Esophagus muscularis mucosa (tissue), 4 donors: ENCODE results near the gene KRT73. TPM values are rescaled to one million over a fixed set of nuclear protein-coding genes. Genes with fewer than 3 reads are reported as not detected.

Experiments
- DNase-seq: peaks from one replicate; pipeline ENCODE4 v3.0.0-alpha.2; 2017; ENCODE audit errors: extremely low spot score
- H3K27ac ChIP-seq, 4 donors: fragments of 200-600 bp; sonication (generic); replicated peaks in 1 of 4; 1 replicate in 3 of 4; 2 replicates in 1 of 4; pipeline ENCODE4 v1.5.1; 2016 to 2019; ENCODE audit warnings: mild to moderate bottlenecking in 1 of 4
- H3K27me3 ChIP-seq, 4 donors: fragments of 200-600 bp; sonication (generic); one replicate each; pipeline versions ENCODE4 v1.5.1 to v1.6.0; 2016 to 2019
- H3K36me3 ChIP-seq, 4 donors: fragments of 200-600 bp; sonication (generic); one replicate each; pipeline ENCODE4 v1.5.1; 2016 to 2019
- H3K4me1 ChIP-seq, 4 donors: fragments of 200-600 bp; sonication (generic); one replicate each; pipeline ENCODE4 v1.5.1; 2016 to 2019
- H3K4me3 ChIP-seq, 4 donors: fragments of 200-600 bp; sonication (generic); 1 replicate in 2 of 4; 2 replicates in 2 of 4; pipeline ENCODE4 v1.5.1; 2016 to 2019; ENCODE audit warnings: mild to moderate bottlenecking in 4 of 4, moderate library complexity in 1 of 4
- H3K9me3 ChIP-seq, 4 donors: fragments of 200-600 bp; sonication (generic); 1 replicate in 3 of 4; 2 replicates in 1 of 4; pipeline ENCODE4 v1.5.1; 2016 to 2019
- EP300 ChIP-seq: sonication (generic); formaldehyde crosslinking; IDR thresholded peaks from one replicate; pipeline ENCODE4 v1.6.1; 2017; ENCODE audit warnings: antibody characterized with exemption
- POLR2A ChIP-seq: fragments of 450-650 bp; IDR thresholded peaks from one replicate; pipeline ENCODE4 v1.6.1; 2017; ENCODE audit warnings: antibody characterized with exemption, moderate library complexity, mild to moderate bottlenecking, low read depth
- POLR2AphosphoS5 ChIP-seq, 2 donors: sonication (generic); formaldehyde crosslinking; IDR thresholded peaks; one replicate each; pipeline ENCODE4 v1.6.1; 2017; ENCODE audit warnings: antibody characterized with exemption in 2 of 2
- WGBS: methylation state at CpG from one replicate; pipeline ENCODE4 v1.1.5; 2018; 5-methylcytosine and 5-hydroxymethylcytosine counted together
- intact Hi-C: fragments of 100-400 bp; cut with DNase I; formaldehyde crosslinking; loops from one replicate; pipeline ENCODE4 v1.15.1; 2023
- total RNA-seq, 4 donors: library from RNA; depleted of rRNA; stranded (reverse); fragments of >200 nt; gene quantifications; one replicate each; pipeline versions ENCODE4 v1.1.0 to v1.2.1, GENCODE V29; 2016
- TF ChIP-seq, protein P1 (sequence below), 3 experiments: fragments of 200-600 bp in 2 of 3; fragments of 450-650 bp in 1 of 3; sonication (generic) in 2 of 3; IDR thresholded peaks; one replicate each; pipeline ENCODE4 v1.5.1; 2017 to 2019; ENCODE audit warnings: antibody characterized with exemption in 3 of 3, mild to moderate bottlenecking in 2 of 3, moderate library complexity in 1 of 3

Gene KRT73
- total RNA-seq, 4 donors from 2014 or later = not detected

GRCh38 chr12:52575256-52575655 is 43.1 kb downstream of the KRT73 start:
- no peak for TF ChIP-seq POLR2AphosphoS5 (IDR thresholded peaks at IDR 0.05)
- TF ChIP-seq, protein P1, sequence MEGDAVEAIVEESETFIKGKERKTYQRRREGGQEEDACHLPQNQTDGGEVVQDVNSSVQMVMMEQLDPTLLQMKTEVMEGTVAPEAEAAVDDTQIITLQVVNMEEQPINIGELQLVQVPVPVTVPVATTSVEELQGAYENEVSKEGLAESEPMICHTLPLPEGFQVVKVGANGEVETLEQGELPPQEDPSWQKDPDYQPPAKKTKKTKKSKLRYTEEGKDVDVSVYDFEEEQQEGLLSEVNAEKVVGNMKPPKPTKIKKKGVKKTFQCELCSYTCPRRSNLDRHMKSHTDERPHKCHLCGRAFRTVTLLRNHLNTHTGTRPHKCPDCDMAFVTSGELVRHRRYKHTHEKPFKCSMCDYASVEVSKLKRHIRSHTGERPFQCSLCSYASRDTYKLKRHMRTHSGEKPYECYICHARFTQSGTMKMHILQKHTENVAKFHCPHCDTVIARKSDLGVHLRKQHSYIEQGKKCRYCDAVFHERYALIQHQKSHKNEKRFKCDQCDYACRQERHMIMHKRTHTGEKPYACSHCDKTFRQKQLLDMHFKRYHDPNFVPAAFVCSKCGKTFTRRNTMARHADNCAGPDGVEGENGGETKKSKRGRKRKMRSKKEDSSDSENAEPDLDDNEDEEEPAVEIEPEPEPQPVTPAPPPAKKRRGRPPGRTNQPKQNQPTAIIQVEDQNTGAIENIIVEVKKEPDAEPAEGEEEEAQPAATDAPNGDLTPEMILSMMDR (IDR thresholded peaks at IDR 0.05) = no peak
- no peak for TF ChIP-seq EP300
- no peak for TF ChIP-seq POLR2A
- intact Hi-C loops = loop anchor here (10.0 kb wide), 1 partner anchor 200 kb away; no protein-coding TSS in a partner anchor
- H3K36me3 ChIP-seq = no peaks in the 10 kb centered on the region
- WGBS = 96% methylated on average over 7 of the region's 9 CpGs
- no peak for DNase-seq
- H3K4me1 ChIP-seq = no peaks in the 10 kb centered on the region
- no peak overlapping the region for H3K27ac ChIP-seq
- H3K9me3 ChIP-seq = no peaks in the 10 kb centered on the region
- peaks cover 0 to 34% (median 0%) of the 10 kb centered on the region in 4 donors for H3K27me3 ChIP-seq
- no peak overlapping the region for H3K4me3 ChIP-seq

- intact Hi-C loops = loop anchor here (10.0 kb wide), 1 partner anchor 199 kb away; no protein-coding TSS in a partner anchor
- Histone ChIP-seq H3K4me3 (no peak within 1 kb of the TSS), H3K27ac (no peak within 1 kb of the TSS), H3K36me3 (no peaks in the 10 kb centered on the region), H3K4me1 (no peaks in the 10 kb centered on the region), H3K9me3 (no peaks in the 10 kb centered on the region), H3K27me3 (peaks cover 0 to 39% (median 0%) of the 10 kb centered on the region in 4 donors)
- WGBS = 85% methylated on average over 3 of the region's 3 CpGs
- no peak for TF ChIP-seq POLR2A
- no peak for TF ChIP-seq EP300
- no peak for TF ChIP-seq POLR2AphosphoS5 (IDR thresholded peaks at IDR 0.05)
- TF ChIP-seq, protein P1 (IDR thresholded peaks at IDR 0.05) = no peak
- no peak for DNase-seq
Observed at GRCh38 chr12:52573743-52574142, 44.6 kb downstream of the KRT73 start, which contains the start of gene KRT74. KRT74 (minus strand) TSS chr12:52573843; CDS start chr12:52573777, 66 bp downstream.

DNA sequence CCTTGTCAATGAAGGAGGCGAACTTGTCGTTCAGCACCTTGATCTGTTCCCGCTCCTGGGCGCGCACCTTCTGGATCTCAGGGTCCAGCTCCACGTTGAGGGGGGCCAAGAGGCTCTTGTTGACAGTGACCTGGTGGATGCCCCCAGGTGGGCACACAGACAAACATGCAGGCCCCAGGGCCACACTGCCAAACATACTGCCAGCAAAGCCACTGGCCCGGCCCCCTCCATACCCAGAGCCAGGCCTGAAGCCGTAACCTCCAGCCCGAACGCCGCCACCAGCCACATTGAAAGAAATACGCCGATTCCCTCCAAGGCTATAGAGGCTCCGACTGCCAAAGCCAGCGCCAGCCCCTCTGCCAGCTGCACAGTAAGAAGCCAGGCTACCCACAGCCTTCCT is 45.1 kb downstream of the KRT73 start:
- H3K9me3 ChIP-seq = no peaks in the 10 kb centered on the region
- no peaks in the 10 kb centered on the region for H3K4me1 ChIP-seq
- 90% methylated on average over 11 of the region's 15 CpGs for WGBS
- H3K4me3 ChIP-seq = no peak overlapping the region
- peaks cover 0 to 40% (median 0%) of the 10 kb centered on the region in 4 donors for H3K27me3 ChIP-seq
- TF ChIP-seq EP300 (no peak), POLR2A (no peak), POLR2AphosphoS5 (IDR thresholded peaks at IDR 0.05) (no peak)
- TF ChIP-seq, protein P1 (IDR thresholded peaks at IDR 0.05) = no peak
- H3K36me3 ChIP-seq = no peaks in the 10 kb centered on the region
- no peak for DNase-seq
- intact Hi-C loops = loop anchor here (10.0 kb wide), 1 partner anchor 199 kb away; no protein-coding TSS in a partner anchor
- no peak overlapping the region for H3K27ac ChIP-seq

DNA sequence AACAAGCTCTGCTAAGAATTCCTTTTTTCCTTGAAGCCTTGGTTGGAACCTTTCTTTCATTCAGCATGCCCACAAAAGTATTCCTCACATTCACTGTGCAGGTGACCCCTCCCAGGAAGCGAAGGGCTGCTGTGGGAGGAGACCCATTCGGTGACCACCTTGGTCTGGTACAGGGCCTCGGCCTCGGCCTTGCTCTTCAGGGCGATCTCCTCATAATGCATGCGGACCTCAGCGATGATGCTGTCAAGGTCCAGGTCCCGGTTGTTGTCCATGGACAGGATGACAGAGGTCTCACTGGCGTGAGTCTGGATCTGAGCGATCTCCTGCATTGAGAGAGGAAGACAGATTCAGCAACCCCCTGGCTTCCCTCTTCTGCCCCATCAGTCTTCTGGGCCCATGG is 47.8 kb downstream of the KRT73 start:
- intact Hi-C loops = loop anchor here (10.0 kb wide), 1 partner anchor 196 kb away; no protein-coding TSS in a partner anchor

More for the DNA sequence above, 47.8 kb downstream of the KRT73 start:
- DNase-seq = no peak
- no peak overlapping the region for H3K27ac ChIP-seq
- 88% methylated on average over 6 of the region's 10 CpGs for WGBS
- H3K36me3 ChIP-seq = no peaks in the 10 kb centered on the region
- peaks cover 0 to 7% (median 0%) of the 10 kb centered on the region in 4 donors for H3K4me1 ChIP-seq
- TF ChIP-seq, protein P1 (IDR thresholded peaks at IDR 0.05) = no peak
- no peak for TF ChIP-seq POLR2AphosphoS5 (IDR thresholded peaks at IDR 0.05)
- no peak for TF ChIP-seq EP300
- TF ChIP-seq POLR2A = no peak
- no peaks in the 10 kb centered on the region for H3K9me3 ChIP-seq
- H3K27me3 ChIP-seq = peaks cover 0 to 52% (median 0%) of the 10 kb centered on the region in 4 donors
- H3K4me3 ChIP-seq = no peak overlapping the region
